ENCODE measurements around the gene ZC3H4.

Gene ZC3H4

DNA sequence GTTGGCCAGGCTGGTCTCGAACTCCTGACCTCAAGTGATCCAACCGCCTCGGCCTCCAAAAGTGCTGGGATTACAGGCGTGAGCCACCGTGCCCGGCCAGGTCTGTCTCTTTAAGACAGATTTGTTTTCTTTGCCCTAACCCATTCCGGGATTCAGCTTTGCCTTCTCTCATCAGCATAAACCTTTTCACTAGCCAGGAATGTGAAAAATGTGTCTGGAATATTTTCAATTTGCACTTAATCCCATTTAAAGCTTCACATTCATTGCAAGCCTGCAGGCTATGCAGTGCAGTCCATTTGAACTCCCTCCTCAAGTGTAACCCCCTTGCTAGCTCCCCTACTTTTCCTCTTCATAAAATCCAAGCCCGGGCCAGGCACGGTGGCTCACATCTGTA is 64.3 kb downstream of the ZC3H4 start:
- peak; percentile 58 for DNase-seq (ENCODE audit: low read depth, low spot score)
- H3K4me3 ChIP-seq (ENCODE audit: low read depth, low read length): no peak overlapping the region
- TF ChIP-seq, protein P1, sequence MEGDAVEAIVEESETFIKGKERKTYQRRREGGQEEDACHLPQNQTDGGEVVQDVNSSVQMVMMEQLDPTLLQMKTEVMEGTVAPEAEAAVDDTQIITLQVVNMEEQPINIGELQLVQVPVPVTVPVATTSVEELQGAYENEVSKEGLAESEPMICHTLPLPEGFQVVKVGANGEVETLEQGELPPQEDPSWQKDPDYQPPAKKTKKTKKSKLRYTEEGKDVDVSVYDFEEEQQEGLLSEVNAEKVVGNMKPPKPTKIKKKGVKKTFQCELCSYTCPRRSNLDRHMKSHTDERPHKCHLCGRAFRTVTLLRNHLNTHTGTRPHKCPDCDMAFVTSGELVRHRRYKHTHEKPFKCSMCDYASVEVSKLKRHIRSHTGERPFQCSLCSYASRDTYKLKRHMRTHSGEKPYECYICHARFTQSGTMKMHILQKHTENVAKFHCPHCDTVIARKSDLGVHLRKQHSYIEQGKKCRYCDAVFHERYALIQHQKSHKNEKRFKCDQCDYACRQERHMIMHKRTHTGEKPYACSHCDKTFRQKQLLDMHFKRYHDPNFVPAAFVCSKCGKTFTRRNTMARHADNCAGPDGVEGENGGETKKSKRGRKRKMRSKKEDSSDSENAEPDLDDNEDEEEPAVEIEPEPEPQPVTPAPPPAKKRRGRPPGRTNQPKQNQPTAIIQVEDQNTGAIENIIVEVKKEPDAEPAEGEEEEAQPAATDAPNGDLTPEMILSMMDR (IDR thresholded peaks at IDR 0.05; ENCODE audit: insufficient read depth, low read length, missing control alignments): no peak
- ChIA-PET POLR2A (interaction anchor here (0.9 kb wide), 1 partner anchor 64 kb away, joined by 3 read pairs; the partner anchor contains the start of gene ZC3H4), CTCF (interaction anchor here (1.0 to 1.8 kb wide), 4 partner anchors 13 to 76 kb away, joined by 3 to 12 read pairs (median 4); no protein-coding TSS in a partner anchor)

DNA sequence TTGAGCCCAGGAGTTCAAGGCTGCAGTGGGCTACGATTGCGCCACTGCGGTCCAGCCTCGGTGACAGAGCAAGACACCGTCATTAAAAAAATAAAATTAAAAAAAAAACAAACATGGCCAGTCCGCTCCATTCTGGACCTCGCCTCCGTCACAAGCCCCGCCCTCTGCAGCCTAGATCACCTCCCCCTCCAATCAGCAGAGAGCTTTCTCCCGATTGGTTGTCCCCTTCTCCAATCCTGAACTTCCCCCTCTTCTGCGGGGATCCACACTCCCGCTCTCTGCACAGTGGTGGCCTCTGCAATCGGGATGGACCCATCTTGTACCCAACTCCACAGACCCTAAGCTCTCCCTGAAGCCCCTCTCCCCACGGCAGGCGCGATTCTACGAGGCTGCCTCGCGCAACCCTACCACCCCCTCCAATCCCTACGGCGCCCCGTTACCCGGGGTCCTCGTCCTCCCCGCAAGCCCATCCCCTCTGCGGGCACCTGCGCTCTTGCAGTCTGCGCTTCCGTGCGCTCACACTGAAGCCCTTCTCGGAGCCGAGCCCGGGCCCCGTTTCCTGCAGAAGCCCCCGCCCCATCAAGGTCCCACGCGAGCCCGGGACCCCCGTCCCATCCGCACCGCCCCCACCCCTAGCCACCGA is 65.7 kb downstream of the ZC3H4 start:
- H3K4me3 ChIP-seq (ENCODE audit: low read depth, low read length): peak overlapping the region; percentile 75
- TF ChIP-seq, protein P1 (IDR thresholded peaks at IDR 0.05; ENCODE audit: insufficient read depth, low read length, missing control alignments): no peak
- POLR2A ChIA-PET: interaction anchor here (0.6 to 1.1 kb wide), 4 partner anchors 65 to 197 kb away, joined by 3 to 4 read pairs (median 3); partner anchors contain the start of genes AP2S1 and ZC3H4
- CTCF ChIA-PET: interaction anchor here (0.7 to 1.7 kb wide), 4 partner anchors 10 to 75 kb away, joined by 3 to 23 read pairs (median 4); no protein-coding TSS in a partner anchor
- peak; percentile 57 for DNase-seq (ENCODE audit: low read depth, low spot score)

DNA sequence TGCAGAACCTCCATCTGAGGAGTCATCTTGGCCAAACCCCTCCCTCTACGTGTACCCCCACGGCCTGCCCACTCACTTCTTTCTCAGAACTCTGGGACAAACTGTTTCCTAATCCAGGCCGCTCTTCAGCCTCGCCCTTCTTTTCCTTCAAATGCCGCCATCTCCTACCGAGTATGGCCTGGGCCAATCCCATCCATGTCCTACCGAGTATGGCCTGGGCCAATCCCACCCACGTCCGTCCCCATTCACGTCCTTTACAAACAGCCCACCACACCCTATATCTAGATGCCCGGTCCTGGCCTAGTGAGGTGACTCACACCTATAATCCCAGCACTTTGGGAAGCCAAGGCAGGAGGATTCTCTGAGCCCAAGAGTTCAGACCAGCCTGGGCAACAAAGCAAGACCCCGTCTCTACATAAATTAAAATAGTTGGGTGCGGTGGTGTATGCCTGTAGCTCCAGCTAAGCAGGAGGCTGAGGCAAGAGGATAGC is 66.3 kb downstream of the ZC3H4 start:
- H3K4me3 ChIP-seq (ENCODE audit: low read depth, low read length): peak overlapping the region; percentile 75
- TF ChIP-seq, protein P1 (IDR thresholded peaks at IDR 0.05; ENCODE audit: insufficient read depth, low read length, missing control alignments): no peak
- ChIA-PET CTCF (interaction anchor here (0.7 to 1.7 kb wide), 4 partner anchors 10 to 75 kb away, joined by 3 to 23 read pairs (median 4); no protein-coding TSS in a partner anchor), POLR2A (interaction anchor here (0.9 to 1.1 kb wide), 2 partner anchors 66 to 81 kb away, joined by 3 read pairs; partner anchors contain the start of gene ZC3H4)
- no peak for DNase-seq (ENCODE audit: low read depth, low spot score)

DNA sequence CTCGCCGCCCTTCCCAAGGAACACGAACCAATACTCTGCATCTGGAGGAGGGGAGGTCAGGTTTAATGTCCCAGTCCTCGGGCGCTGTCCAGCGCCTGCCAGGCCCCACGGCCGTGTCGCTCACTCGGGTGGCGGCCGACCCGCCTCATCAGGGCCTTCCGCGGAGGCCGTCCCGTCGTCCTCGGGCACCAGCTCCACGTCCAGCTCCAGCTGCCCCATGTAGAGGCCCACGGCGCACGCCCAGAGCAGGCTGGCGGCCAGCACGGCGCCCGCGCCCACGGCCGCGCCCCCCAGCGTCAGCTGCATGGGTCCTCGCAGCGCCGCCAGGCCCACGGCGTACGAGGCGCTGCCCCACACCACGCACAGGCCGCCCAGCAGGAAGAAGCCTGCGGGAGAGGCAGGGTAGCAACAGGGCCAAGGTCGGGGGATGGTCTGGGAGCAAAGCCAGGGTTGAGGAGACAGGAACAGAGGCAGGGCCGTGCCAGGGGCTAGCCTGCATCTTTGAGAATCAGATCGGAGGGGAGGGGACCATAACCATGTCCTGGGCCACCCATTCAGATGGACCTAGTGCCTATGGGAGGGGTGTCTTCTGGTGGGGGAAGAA is 67.6 kb downstream of the ZC3H4 start:
- ChIA-PET CTCF (interaction anchor here (2.7 kb wide), 1 partner anchor 10 kb away, joined by 21 read pairs; no protein-coding TSS in a partner anchor), POLR2A (no interaction called here)
- no peak for DNase-seq (ENCODE audit: low read depth, low spot score)
- H3K4me3 ChIP-seq (ENCODE audit: low read depth, low read length): no peak overlapping the region
- TF ChIP-seq, protein P1 (IDR thresholded peaks at IDR 0.05; ENCODE audit: insufficient read depth, low read length, missing control alignments): no peak

DNA sequence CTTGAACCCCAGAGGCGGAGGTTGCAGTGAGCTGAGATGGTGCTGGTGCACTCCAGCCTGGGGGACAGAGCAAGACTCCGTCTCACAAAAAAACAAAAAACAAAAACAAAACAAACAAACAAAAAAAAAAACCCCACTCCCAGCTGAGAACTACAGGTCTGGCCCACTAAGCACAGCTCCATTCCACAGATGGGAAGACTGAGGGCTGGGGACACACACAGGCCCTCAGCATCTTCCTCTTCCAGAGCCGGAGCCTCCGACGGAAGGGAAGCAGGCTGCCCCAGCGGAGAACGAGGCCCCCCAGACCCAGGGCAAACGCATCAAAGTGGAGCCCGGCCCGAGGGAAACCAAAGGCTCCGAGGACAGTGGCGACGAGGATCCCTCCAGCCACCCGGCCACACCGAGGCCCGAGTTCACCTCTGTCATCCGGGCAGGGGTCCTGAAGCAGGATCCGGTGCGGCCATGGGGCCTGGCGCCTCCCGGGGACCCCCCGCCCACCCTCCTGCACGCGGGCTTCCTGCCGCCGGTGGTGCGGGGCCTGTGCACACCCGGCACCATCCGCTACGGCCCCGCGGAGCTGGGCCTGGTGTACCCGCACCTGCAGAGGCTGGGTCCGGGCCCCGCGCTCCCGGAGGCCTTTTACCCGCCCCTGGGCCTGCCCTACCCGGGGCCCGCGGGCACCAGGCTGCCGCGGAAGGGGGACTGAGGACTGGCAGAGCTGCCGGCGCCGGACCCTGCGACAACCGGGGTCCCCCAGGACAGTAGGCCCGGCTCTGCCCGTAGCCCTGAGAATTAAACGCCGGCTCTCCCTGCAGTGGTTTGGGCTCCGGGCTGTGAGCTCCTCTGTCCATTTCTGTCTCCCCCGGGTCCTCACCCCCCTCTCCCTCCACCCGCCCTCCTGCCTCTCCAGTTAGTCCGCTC is 68.4 kb downstream of the ZC3H4 start:
- no peak overlapping the region for H3K4me3 ChIP-seq (ENCODE audit: low read depth, low read length)
- TF ChIP-seq, protein P1 (IDR thresholded peaks at IDR 0.05; ENCODE audit: insufficient read depth, low read length, missing control alignments): no peak
- DNase-seq (ENCODE audit: low read depth, low spot score): no peak
- ChIA-PET POLR2A (interaction anchor here (0.8 kb wide), 1 partner anchor 87 kb away, joined by 4 read pairs; no protein-coding TSS in a partner anchor), CTCF (interaction anchor here (1.4 to 2.7 kb wide), 2 partner anchors 9 to 32 kb away, joined by 4 to 21 read pairs; no protein-coding TSS in a partner anchor)

All from AG04449 (cell line).